KMS-11 (cell line): ENCODE results near the gene RAB6B.

ENCODE experiments used
- H2AFZ ChIP-seq: fragments of 200-600 bp; sonication (generic); 2 replicates; pipeline ENCODE4 v1.6.1; 2016; ENCODE audit warnings: antibody characterized with exemption, mixed run types, low read depth
- H3K27ac ChIP-seq: fragments of 200-600 bp; sonication (generic); 2 replicates; pipeline ENCODE4 v1.6.1; 2016; ENCODE audit warnings: mild to moderate bottlenecking, mixed run types
- H3K27me3 ChIP-seq: fragments of 200-600 bp; sonication (generic); 2 replicates; pipeline ENCODE4 v1.6.1; 2017; ENCODE audit warnings: mild to moderate bottlenecking, low read depth, mixed run types, moderate library complexity; ENCODE audit not compliant: insufficient read depth
- H3K36me3 ChIP-seq: fragments of 200-600 bp; sonication (generic); 2 replicates; pipeline ENCODE4 v1.6.1; 2017; ENCODE audit warnings: mild to moderate bottlenecking, mixed run types; ENCODE audit not compliant: insufficient read depth
- H3K4me1 ChIP-seq: fragments of 200-600 bp; sonication (generic); 2 replicates; pipeline ENCODE4 v1.6.1; 2016; ENCODE audit warnings: mild to moderate bottlenecking, low read depth, mixed run types; ENCODE audit not compliant: poor library complexity, severe bottlenecking
- H3K4me2 ChIP-seq: fragments of 200-600 bp; sonication (generic); 2 replicates; pipeline ENCODE4 v1.7.0; 2016; ENCODE audit warnings: mild to moderate bottlenecking, mixed run types
- H3K4me3 ChIP-seq: fragments of 200-600 bp; sonication (generic); IDR thresholded peaks from 2 replicates; pipeline ENCODE4 v1.6.1; 2017; ENCODE audit warnings: low read depth, low read length, mixed read lengths; ENCODE audit not compliant: insufficient read depth
- H3K79me2 ChIP-seq: fragments of 200-600 bp; sonication (generic); 2 replicates; pipeline ENCODE4 v1.6.1; 2016; ENCODE audit warnings: low read depth, mixed run types; ENCODE audit not compliant: insufficient read depth
- H3K9ac ChIP-seq: fragments of 200-600 bp; sonication (generic); 2 replicates; pipeline ENCODE4 v1.6.1; 2016; ENCODE audit warnings: mild to moderate bottlenecking, mixed run types
- H4K20me1 ChIP-seq: fragments of 200-600 bp; sonication (generic); 2 replicates; pipeline ENCODE4 v1.6.1; 2016; ENCODE audit warnings: mild to moderate bottlenecking, mixed run types; ENCODE audit not compliant: insufficient read depth
- CTCF ChIP-seq: fragments of 200-600 bp; sonication (generic); conservative IDR thresholded peaks from 2 replicates; pipeline ENCODE4 v1.6.1; 2017; ENCODE audit warnings: low read depth, mild to moderate bottlenecking, antibody characterized with exemption, low read length, moderate library complexity, mixed read lengths

Gene RAB6B

GRCh38 chr3:133775309-133775708 lies 120.4 kb downstream of the RAB6B start:
- no peaks in the 10 kb centered on the region for H4K20me1 ChIP-seq
- H3K4me2 ChIP-seq, result no peak overlapping the region

More at GRCh38 chr3:133775309-133775708, 120.4 kb downstream of the RAB6B start:
- Histone ChIP-seq H3K4me3 (no peak overlapping the region), H3K27me3 (no peaks in the 10 kb centered on the region), H3K4me1 (no peaks in the 10 kb centered on the region), H2AFZ (no peak overlapping the region), H3K36me3 (no peaks in the 10 kb centered on the region), H3K79me2 (no peaks in the 10 kb centered on the region), H3K9ac (no peak overlapping the region), H3K27ac (no peak overlapping the region)
- TF ChIP-seq CTCF, result no peak
